Measurements from ENCODE around the gene OR4S1. TPM values are rescaled to one million over a fixed set of nuclear protein-coding genes. Genes with fewer than 3 reads are reported as not detected.
A peak's percentile ranks its signal among the peaks of the same experiment; 100 is the strongest.
"Not testable (repeated sequence)": the region's sequence is repeated elsewhere in the genome, so short reads cannot be mapped to it uniquely, and the experiment has no call there.

Gene OR4S1
- not detected in 2 replicates for total RNA-seq (2014; rRNA removed; shearing (Covaris generic))
- polyA plus RNA-seq (2015; cell fraction: cytosol; rRNA removed), result not detected in 2 replicates
- not detected in 2 replicates for polyA plus RNA-seq (2015; cell fraction: nucleus; rRNA removed)

DNA sequence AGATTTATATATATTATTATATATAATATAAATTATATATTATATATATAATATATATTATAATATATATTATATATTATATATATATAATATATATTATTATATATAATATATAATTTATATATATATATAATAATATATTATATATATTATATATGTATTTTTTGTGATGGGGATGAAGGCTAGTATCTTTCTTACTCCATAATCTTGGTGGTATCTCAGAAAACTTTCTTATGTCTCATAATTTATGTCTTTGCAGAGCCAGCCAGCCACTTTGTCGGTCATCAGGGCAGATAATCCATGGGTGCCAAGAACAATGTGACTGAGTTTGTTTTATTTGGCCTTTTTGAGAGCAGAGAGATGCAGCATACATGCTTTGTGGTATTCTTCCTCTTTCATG, at the start of gene OR4S1:
TSS of gene OR4S1 (plus strand) at position 301 of the 400 bp plus-strand sequence. CDS start at position 301, 0 bp downstream.
- in situ Hi-C loops (cut with HindIII; ENCODE audit: low pct_unique_long_range_greater_than_20kb, low sequenced_read_pairs), result no loop called here

GRCh38 chr11:48261600-48261999, 44.4 kb upstream of the OR4S1 start:
- in situ Hi-C loops (cut with HindIII; ENCODE audit: low pct_unique_long_range_greater_than_20kb, low sequenced_read_pairs), result no loop called here
- DNase-seq (ENCODE audit: low read depth, low spot score), result no peak

More for the DNA sequence above, at the start of gene OR4S1:
- no peak for DNase-seq (ENCODE audit: low read depth, low spot score)

GRCh38 chr11:48263423-48263911, 42.6 kb upstream of the OR4S1 start, which contains the start of gene OR4X1:
Gene OR4X1, plus strand, starts transcription at chr11:48263861. Its CDS starts 0 bp downstream, at chr11:48263861.
- in situ Hi-C loops (cut with HindIII; ENCODE audit: low pct_unique_long_range_greater_than_20kb, low sequenced_read_pairs), result no loop called here
- no peak for DNase-seq (ENCODE audit: low read depth, low spot score)

DNA sequence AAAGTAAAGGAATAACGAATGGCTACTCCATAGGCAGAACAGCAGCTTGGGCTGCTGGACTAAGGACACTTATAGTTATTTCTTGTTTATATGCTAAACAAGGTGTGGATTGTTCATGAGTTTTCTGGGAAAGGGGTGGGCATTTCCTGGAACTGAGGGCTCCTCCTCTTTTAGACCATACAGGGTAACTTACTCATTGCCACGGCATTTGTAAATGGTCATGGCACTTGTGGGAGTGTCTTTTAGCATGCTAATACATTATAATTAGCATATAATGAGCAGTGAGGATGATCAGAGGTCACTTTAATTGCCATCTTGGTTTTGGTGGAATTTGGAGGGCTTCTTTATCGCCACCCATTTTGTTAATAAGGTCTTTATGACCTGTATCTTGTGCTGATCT, 35.4 kb upstream of the OR4S1 start:
- in situ Hi-C loops (cut with HindIII; ENCODE audit: low pct_unique_long_range_greater_than_20kb, low sequenced_read_pairs), result no loop called here

DNA sequence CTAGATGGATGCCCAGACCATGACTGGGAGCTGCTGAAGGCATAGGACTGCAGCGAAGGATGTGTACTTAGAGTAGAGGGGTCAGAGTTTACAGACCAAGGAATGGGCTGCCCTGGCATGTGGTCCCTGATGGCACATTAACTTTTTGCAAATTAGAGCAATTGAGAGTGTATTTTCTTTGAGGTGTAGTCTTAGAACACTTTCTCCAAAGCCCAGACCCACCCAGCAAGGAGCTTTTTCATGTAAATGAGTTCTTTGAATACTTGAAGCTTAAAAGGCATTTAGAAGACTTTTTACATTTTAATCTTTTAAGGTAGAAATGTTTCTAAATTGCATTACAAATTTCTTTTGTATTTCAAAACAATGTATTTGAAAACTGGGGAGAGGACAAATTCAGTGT, 33.4 kb upstream of the OR4S1 start:
- DNase-seq (ENCODE audit: low read depth, low spot score), result no peak
- in situ Hi-C loops (cut with HindIII; ENCODE audit: low pct_unique_long_range_greater_than_20kb, low sequenced_read_pairs), result no loop called here

More for the DNA sequence above, 35.4 kb upstream of the OR4S1 start:
- no peak for DNase-seq (ENCODE audit: low read depth, low spot score)

GRCh38 chr11:48307760-48308386, 1.9 kb downstream of the OR4S1 start:
- in situ Hi-C loops (cut with HindIII; ENCODE audit: low pct_unique_long_range_greater_than_20kb, low sequenced_read_pairs), result no loop called here
- DNase-seq (ENCODE audit: low read depth, low spot score), result peak; percentile 82

DNA sequence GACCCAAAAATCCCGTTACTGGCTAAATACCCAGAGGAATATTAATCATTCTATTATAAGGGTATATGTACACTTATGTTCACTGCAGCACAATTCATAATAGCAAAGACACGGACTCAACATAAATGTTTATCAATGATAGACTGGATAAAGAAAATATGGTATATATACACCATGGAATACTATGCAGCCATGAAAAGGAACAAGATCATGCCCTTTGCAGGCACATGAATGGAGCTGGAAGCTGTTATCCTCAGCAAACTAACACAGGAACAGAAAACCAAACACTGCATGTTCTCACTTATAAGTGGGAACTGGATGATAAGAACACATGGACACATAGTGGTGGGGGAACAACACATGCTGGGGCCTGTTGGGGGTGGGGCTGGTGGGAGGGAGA, 7.6 kb downstream of the OR4S1 start:
- in situ Hi-C loops (cut with HindIII; ENCODE audit: low pct_unique_long_range_greater_than_20kb, low sequenced_read_pairs); DNase-seq (ENCODE audit: low read depth, low spot score): not testable (repeated sequence)

DNA sequence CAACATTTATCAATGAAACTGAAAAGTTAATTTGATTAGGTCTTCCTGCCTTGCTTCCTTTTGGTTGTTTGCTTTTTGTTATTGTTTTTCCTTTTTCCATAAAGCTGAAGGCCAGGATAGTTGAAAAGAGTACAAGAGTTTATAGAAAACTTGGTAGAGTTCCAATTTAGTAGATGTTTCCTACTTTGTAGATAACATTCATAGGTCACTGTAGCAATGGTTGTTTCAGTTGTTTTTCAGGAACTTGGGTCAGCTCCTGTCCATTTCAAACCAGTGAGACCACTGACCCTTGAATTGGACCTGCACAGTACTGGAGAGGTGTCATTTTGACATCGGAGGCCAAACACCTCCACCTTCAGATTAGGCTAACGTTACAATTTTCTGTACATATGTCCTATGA, 13.8 kb downstream of the OR4S1 start:
- DNase-seq (ENCODE audit: low read depth, low spot score); in situ Hi-C loops (cut with HindIII; ENCODE audit: low pct_unique_long_range_greater_than_20kb, low sequenced_read_pairs): not testable (repeated sequence)

GRCh38 chr11:48324620-48325019, 18.6 kb downstream of the OR4S1 start, which contains the start of gene OR4C3:
Gene OR4C3, plus strand, starts transcription at chr11:48324920. Its CDS starts 102 bp downstream, at chr11:48325022.
- in situ Hi-C loops (cut with HindIII; ENCODE audit: low pct_unique_long_range_greater_than_20kb, low sequenced_read_pairs); DNase-seq (ENCODE audit: low read depth, low spot score): not testable (repeated sequence)

- no peak for DNase-seq (ENCODE audit: low read depth, low spot score)
- in situ Hi-C loops (cut with HindIII; ENCODE audit: low pct_unique_long_range_greater_than_20kb, low sequenced_read_pairs), result no loop called here
Observed at GRCh38 chr11:48341466-48341865, 35.4 kb downstream of the OR4S1 start.

- in situ Hi-C loops (cut with HindIII; ENCODE audit: low pct_unique_long_range_greater_than_20kb, low sequenced_read_pairs); DNase-seq (ENCODE audit: low read depth, low spot score): not testable (repeated sequence)
Observed at GRCh38 chr11:48342505-48342904, 36.5 kb downstream of the OR4S1 start.

- in situ Hi-C loops (cut with HindIII; ENCODE audit: low pct_unique_long_range_greater_than_20kb, low sequenced_read_pairs); DNase-seq (ENCODE audit: low read depth, low spot score): not testable (repeated sequence)
Observed at GRCh38 chr11:48346286-48346685, 40.3 kb downstream of the OR4S1 start.

GRCh38 chr11:48354013-48354412, 48.0 kb downstream of the OR4S1 start:
- in situ Hi-C loops (cut with HindIII; ENCODE audit: low pct_unique_long_range_greater_than_20kb, low sequenced_read_pairs), result no loop called here
- no peak for DNase-seq (ENCODE audit: low read depth, low spot score)

- no peak for DNase-seq (ENCODE audit: low read depth, low spot score)
- in situ Hi-C loops (cut with HindIII; ENCODE audit: low pct_unique_long_range_greater_than_20kb, low sequenced_read_pairs), result no loop called here
Observed at GRCh38 chr11:48354677-48355076, 48.7 kb downstream of the OR4S1 start.

Other genes starting within 250 kb of the OR4S1 start
- not detected in 2 replicates for gene OR4B1, start 89.4 kb upstream of the OR4S1 start, total RNA-seq (2014; rRNA removed; shearing (Covaris generic))
- not detected in 2 replicates for gene OR4X2, start 61.1 kb upstream of the OR4S1 start, total RNA-seq (2014; rRNA removed; shearing (Covaris generic))
- not detected in 2 replicates for gene OR4X1, start 42.4 kb upstream of the OR4S1 start, total RNA-seq (2014; rRNA removed; shearing (Covaris generic))
- not detected in 2 replicates for gene OR4C3, start 18.7 kb downstream of the OR4S1 start, total RNA-seq (2014; rRNA removed; shearing (Covaris generic))
- gene OR4C5, start 60.2 kb downstream of the OR4S1 start, total RNA-seq (2014; rRNA removed; shearing (Covaris generic)), result not detected in 2 replicates
- not detected in 2 replicates for gene OR4A47, start 182.6 kb downstream of the OR4S1 start, total RNA-seq (2014; rRNA removed; shearing (Covaris generic))